ENCODE data around the gene TRERF1.
"Not testable (repeated sequence)": the region's sequence is repeated elsewhere in the genome, so short reads cannot be mapped to it uniquely, and the experiment has no call there.

TRERF1 gene

GRCh38 chr6:42335896-42336295 lies 115.8 kb downstream of the TRERF1 start:
- no peak for DNase-seq

- DNase-seq = no peak
Observed at GRCh38 chr6:42334870-42335269, 116.9 kb downstream of the TRERF1 start.

GRCh38 chr6:42333612-42334011 lies 118.1 kb downstream of the TRERF1 start:
- no peak for DNase-seq

GRCh38 chr6:42332916-42333315 lies 118.8 kb downstream of the TRERF1 start:
- DNase-seq = no peak

GRCh38 chr6:42331019-42331418 lies 120.7 kb downstream of the TRERF1 start:
- no peak for DNase-seq

- no peak for DNase-seq
Observed at GRCh38 chr6:42326248-42326647, 125.5 kb downstream of the TRERF1 start.

- not testable (repeated sequence) for DNase-seq
Observed at GRCh38 chr6:42324656-42325324, 126.9 kb downstream of the TRERF1 start.

- no peak for DNase-seq
Observed at GRCh38 chr6:42322676-42323075, 129.1 kb downstream of the TRERF1 start.

GRCh38 chr6:42321976-42322375 lies 129.8 kb downstream of the TRERF1 start:
- DNase-seq = no peak

GRCh38 chr6:42320762-42321161 lies 131.0 kb downstream of the TRERF1 start:
- DNase-seq = no peak

- no peak for DNase-seq
Observed at GRCh38 chr6:42318480-42318879, 133.2 kb downstream of the TRERF1 start.

GRCh38 chr6:42316981-42317380 lies 134.7 kb downstream of the TRERF1 start:
- no peak for DNase-seq

- no peak for DNase-seq
Observed at GRCh38 chr6:42315991-42316970, 135.4 kb downstream of the TRERF1 start.

- no peak for DNase-seq
Observed at GRCh38 chr6:42315259-42315990, 136.3 kb downstream of the TRERF1 start.

- DNase-seq = no peak
Observed at GRCh38 chr6:42314571-42315258, 137.0 kb downstream of the TRERF1 start.

GRCh38 chr6:42313941-42314570 lies 137.7 kb downstream of the TRERF1 start:
- DNase-seq = no peak

- no peak for DNase-seq
Observed at GRCh38 chr6:42313038-42313437, 138.7 kb downstream of the TRERF1 start.

GRCh38 chr6:42307141-42307470 lies 144.6 kb downstream of the TRERF1 start:
- DNase-seq = no peak

GRCh38 chr6:42306439-42307140 lies 145.1 kb downstream of the TRERF1 start:
- no peak for DNase-seq

GRCh38 chr6:42304053-42304712 lies 147.5 kb downstream of the TRERF1 start:
- no peak for DNase-seq

GRCh38 chr6:42302411-42302810 lies 149.3 kb downstream of the TRERF1 start:
- no peak for DNase-seq

Measured in cortex of kidney (tissue), 1 donor.